Measurements from ENCODE around the gene VPS8.

VPS8 gene

GRCh38 chr3:184811999-184812661, at the start of gene VPS8:
VPS8 (plus strand) TSS chr3:184812166; CDS start chr3:184824633, 12,467 bp downstream.
- peak; percentile 99 for DNase-seq

GRCh38 chr3:184764191-184764590, 47.8 kb upstream of the VPS8 start:
- no peak for DNase-seq

GRCh38 chr3:184765047-184765729, 46.8 kb upstream of the VPS8 start:
- no peak for DNase-seq

GRCh38 chr3:184765730-184766074, 46.3 kb upstream of the VPS8 start:
- no peak for DNase-seq

- no peak for DNase-seq
Observed at GRCh38 chr3:184766555-184767261, 45.3 kb upstream of the VPS8 start.

GRCh38 chr3:184767377-184767776, 44.6 kb upstream of the VPS8 start:
- no peak for DNase-seq

GRCh38 chr3:184769382-184770170, 42.4 kb upstream of the VPS8 start:
- DNase-seq, result no peak

- DNase-seq, result no peak
Observed at GRCh38 chr3:184770541-184770940, 41.4 kb upstream of the VPS8 start.

GRCh38 chr3:184771301-184772127, 40.5 kb upstream of the VPS8 start:
- DNase-seq, result no peak

- DNase-seq, result no peak
Observed at GRCh38 chr3:184772667-184773272, 39.2 kb upstream of the VPS8 start.

- no peak for DNase-seq
Observed at GRCh38 chr3:184773283-184774186, 38.4 kb upstream of the VPS8 start.

- DNase-seq, result no peak
Observed at GRCh38 chr3:184776916-184777315, 35.0 kb upstream of the VPS8 start.

GRCh38 chr3:184777566-184778356, 34.2 kb upstream of the VPS8 start:
- DNase-seq, result peak; percentile 89

GRCh38 chr3:184778426-184779332, 33.3 kb upstream of the VPS8 start:
- no peak for DNase-seq

- no peak for DNase-seq
Observed at GRCh38 chr3:184780981-184781515, 30.9 kb upstream of the VPS8 start.

GRCh38 chr3:184781801-184782200, 30.2 kb upstream of the VPS8 start:
- no peak for DNase-seq

- DNase-seq, result no peak
Observed at GRCh38 chr3:184783319-184783718, 28.6 kb upstream of the VPS8 start.

- no peak for DNase-seq
Observed at GRCh38 chr3:184784731-184785500, 27.1 kb upstream of the VPS8 start.

All from activated effector memory CD4-positive, alpha-beta T cell treated with anti-CD3 and anti-CD28 coated beads, Interleukin-2, amount 50 U/mL, for 16 hours (primary cell).